Fibroblast of lung (primary cell): Measurements from ENCODE around the gene BCO2. TPM values are rescaled to one million over a fixed set of nuclear protein-coding genes. Genes with fewer than 3 reads are reported as not detected.

Experiments
- DNase-seq, 2 donors: peaks; one replicate each; pipeline versions ENCODE4 v3.0.0 to v3.0.0-alpha.2; 2010; ENCODE audit warnings: low read depth in 2 of 2
- H2AFZ ChIP-seq: 2 replicates; pipeline ENCODE4 v1.5.1; 2012; ENCODE audit warnings: low read length, control low read depth, inconsistent platforms
- H3K27ac ChIP-seq: 2 replicates; pipeline ENCODE4 v1.5.1; 2011; ENCODE audit warnings: low read length, control low read depth; ENCODE audit not compliant: insufficient read depth
- H3K27me3 ChIP-seq: 2 replicates; pipeline ENCODE4 v1.5.1; 2011; ENCODE audit warnings: mild to moderate bottlenecking, low read length; ENCODE audit not compliant: control insufficient read depth, insufficient read depth
- H3K36me3 ChIP-seq: 2 replicates; pipeline ENCODE4 v1.5.1; 2011; ENCODE audit warnings: low read length; ENCODE audit not compliant: control insufficient read depth, insufficient read depth
- H3K4me1 ChIP-seq: 2 replicates; pipeline ENCODE4 v1.5.1; 2011; ENCODE audit warnings: low read length; ENCODE audit not compliant: control insufficient read depth, insufficient read depth; ENCODE audit errors: extremely low read depth
- H3K4me2 ChIP-seq: 2 replicates; pipeline ENCODE4 v1.5.1; 2011; ENCODE audit warnings: low read length, control low read depth; ENCODE audit not compliant: insufficient read depth; ENCODE audit errors: extremely low read depth
- H3K4me3 ChIP-seq, 4 experiments: fragments of 200-600 bp in 1 of 4; sonication (generic) in 1 of 4; replicated peaks in 1 of 4; 2 replicates each; pipeline ENCODE4 v1.5.1; 2011 to 2016; ENCODE audit warnings: low read length in 4 of 4, low read depth in 3 of 4, mild to moderate bottlenecking in 3 of 4, control low read depth in 2 of 4, inconsistent platforms in 1 of 4, mixed read lengths in 1 of 4; ENCODE audit not compliant: insufficient read depth in 1 of 4; ENCODE audit errors: control extremely low read depth in 1 of 4
- H3K79me2 ChIP-seq: 2 replicates; pipeline ENCODE4 v1.5.1; 2012; ENCODE audit warnings: mild to moderate bottlenecking, low read length, inconsistent platforms; ENCODE audit not compliant: control insufficient read depth, insufficient read depth
- H3K9ac ChIP-seq: 2 replicates; pipeline ENCODE4 v1.5.1; 2011; ENCODE audit warnings: mild to moderate bottlenecking, low read length, control low read depth; ENCODE audit not compliant: insufficient read depth
- H3K9me3 ChIP-seq: 2 replicates; pipeline ENCODE4 v1.5.1; 2012; ENCODE audit warnings: low read depth, low read length; ENCODE audit not compliant: control insufficient read depth, insufficient read depth
- H4K20me1 ChIP-seq: 2 replicates; pipeline ENCODE4 v1.5.1; 2011; ENCODE audit warnings: low read length; ENCODE audit not compliant: control insufficient read depth, insufficient read depth; ENCODE audit errors: extremely low read depth
- EZH2 ChIP-seq: IDR thresholded peaks from 2 replicates; pipeline ENCODE4 v1.5.1; 2012; ENCODE audit warnings: low read length, control low read depth, mild to moderate bottlenecking; ENCODE audit errors: missing control alignments
- polyA plus RNA-seq, 2 donors: library from polyadenylated mRNA; depleted of rRNA in 1 of 2; stranded (reverse) in 1 of 2; unstranded in 1 of 2; fragments of >200 nt; gene quantifications; 2 replicates each; pipeline ENCODE4 v1.2.1, GENCODE V29; 2011 to 2012; ENCODE audit warnings: missing spikeins in 1 of 2
- total RNA-seq: library from RNA; depleted of rRNA; stranded (reverse); fragments of >200 nt; gene quantifications from 2 replicates; pipeline ENCODE4 v1.2.1, GENCODE V29; 2014
- TF ChIP-seq, protein P1 (sequence below), 2 donors: IDR thresholded peaks in 1 of 2; conservative IDR thresholded peaks in 1 of 2; 1 replicate in 1 of 2; 2 replicates in 1 of 2; pipeline ENCODE4 v1.5.1; 2011 to 2012; ENCODE audit warnings: low read length in 2 of 2, control low read depth in 1 of 2, inconsistent platforms in 1 of 2, low read depth in 1 of 2, mild to moderate bottlenecking in 1 of 2

Gene BCO2
- total and polyA plus RNA-seq, 2 donors (not counting 1 experiment from before 2014, with no cell fraction given), result 0.42 to 2.1 TPM

GRCh38 chr11:112206071-112206470, 30.8 kb downstream of the BCO2 start:
- Histone ChIP-seq H3K27me3 (no peaks in the 10 kb centered on the region), H3K79me2 (no peaks in the 10 kb centered on the region), H3K9me3 (no peaks in the 10 kb centered on the region), H3K4me3 (no peak overlapping the region), H3K36me3 (no peaks in the 10 kb centered on the region), H3K4me1 (no peaks in the 10 kb centered on the region), H3K4me2 (no peak overlapping the region), H3K9ac (no peak overlapping the region), H2AFZ (no peak overlapping the region), H4K20me1 (no peaks in the 10 kb centered on the region), H3K27ac (no peak overlapping the region)
- no peak for DNase-seq
- TF ChIP-seq EZH2, result no peak
- TF ChIP-seq, protein P1, sequence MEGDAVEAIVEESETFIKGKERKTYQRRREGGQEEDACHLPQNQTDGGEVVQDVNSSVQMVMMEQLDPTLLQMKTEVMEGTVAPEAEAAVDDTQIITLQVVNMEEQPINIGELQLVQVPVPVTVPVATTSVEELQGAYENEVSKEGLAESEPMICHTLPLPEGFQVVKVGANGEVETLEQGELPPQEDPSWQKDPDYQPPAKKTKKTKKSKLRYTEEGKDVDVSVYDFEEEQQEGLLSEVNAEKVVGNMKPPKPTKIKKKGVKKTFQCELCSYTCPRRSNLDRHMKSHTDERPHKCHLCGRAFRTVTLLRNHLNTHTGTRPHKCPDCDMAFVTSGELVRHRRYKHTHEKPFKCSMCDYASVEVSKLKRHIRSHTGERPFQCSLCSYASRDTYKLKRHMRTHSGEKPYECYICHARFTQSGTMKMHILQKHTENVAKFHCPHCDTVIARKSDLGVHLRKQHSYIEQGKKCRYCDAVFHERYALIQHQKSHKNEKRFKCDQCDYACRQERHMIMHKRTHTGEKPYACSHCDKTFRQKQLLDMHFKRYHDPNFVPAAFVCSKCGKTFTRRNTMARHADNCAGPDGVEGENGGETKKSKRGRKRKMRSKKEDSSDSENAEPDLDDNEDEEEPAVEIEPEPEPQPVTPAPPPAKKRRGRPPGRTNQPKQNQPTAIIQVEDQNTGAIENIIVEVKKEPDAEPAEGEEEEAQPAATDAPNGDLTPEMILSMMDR (conservative IDR thresholded peaks at IDR 0.05 in 1 of 2, IDR thresholded peaks at IDR 0.05 in 1 of 2; ENCODE audit: low read depth in 1 of 2, low read length in 2 of 2), result no peak

GRCh38 chr11:112210890-112211289, 35.6 kb downstream of the BCO2 start:
- Histone ChIP-seq H3K79me2 (no peaks in the 10 kb centered on the region), H3K27ac (no peak overlapping the region), H3K4me2 (no peak overlapping the region), H3K9me3 (no peaks in the 10 kb centered on the region), H4K20me1 (no peaks in the 10 kb centered on the region), H3K4me3 (no peak overlapping the region), H3K36me3 (no peaks in the 10 kb centered on the region), H3K27me3 (no peaks in the 10 kb centered on the region), H3K9ac (no peak overlapping the region), H2AFZ (no peak overlapping the region), H3K4me1 (peaks cover 2% of the 10 kb centered on the region)
- TF ChIP-seq, protein P1 (conservative IDR thresholded peaks at IDR 0.05 in 1 of 2, IDR thresholded peaks at IDR 0.05 in 1 of 2; ENCODE audit: low read depth in 1 of 2, low read length in 2 of 2), result no peak
- TF ChIP-seq EZH2, result no peak
- DNase-seq, result no peak

DNA sequence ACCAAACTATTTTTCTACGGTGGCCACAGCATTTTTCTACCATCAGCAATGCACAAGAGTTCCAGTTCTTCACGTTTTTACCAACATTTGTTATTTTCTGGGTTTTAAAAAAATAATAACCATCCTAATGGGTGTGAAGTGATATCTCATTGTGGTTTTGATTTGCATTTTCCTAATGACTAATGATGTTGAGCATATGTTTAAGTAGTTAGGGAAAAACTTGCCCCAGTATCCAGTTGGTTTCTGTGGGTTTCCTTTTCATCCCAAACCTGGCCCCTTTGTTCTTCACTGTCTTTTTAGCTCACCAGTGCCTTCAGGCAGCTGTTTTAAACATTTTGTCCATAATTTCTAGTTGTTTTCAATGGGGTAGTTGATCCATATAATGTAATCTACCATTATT, 36.2 kb downstream of the BCO2 start:
- TF ChIP-seq, protein P1 (conservative IDR thresholded peaks at IDR 0.05 in 1 of 2, IDR thresholded peaks at IDR 0.05 in 1 of 2; ENCODE audit: low read depth in 1 of 2, low read length in 2 of 2), result no peak
- TF ChIP-seq EZH2, result no peak
- H4K20me1 ChIP-seq, result no peaks in the 10 kb centered on the region
- no peaks in the 10 kb centered on the region for H3K36me3 ChIP-seq
- H3K9me3 ChIP-seq, result no peaks in the 10 kb centered on the region
- no peak overlapping the region for H3K4me3 ChIP-seq
- H3K4me1 ChIP-seq, result peaks cover 2% of the 10 kb centered on the region
- no peak overlapping the region for H3K9ac ChIP-seq
- H2AFZ ChIP-seq, result no peak overlapping the region
- H3K79me2 ChIP-seq, result no peaks in the 10 kb centered on the region
- H3K27me3 ChIP-seq, result no peaks in the 10 kb centered on the region
- H3K4me2 ChIP-seq, result no peak overlapping the region
- no peak for DNase-seq
- H3K27ac ChIP-seq, result no peak overlapping the region
